ENCODE data around the gene SRA1. TPM values are rescaled to one million over a fixed set of nuclear protein-coding genes. Genes with fewer than 3 reads are reported as not detected.
A peak's percentile ranks its signal among the peaks of the same experiment; 100 is the strongest.

Gene SRA1
- total and polyA plus RNA-seq, 2 of the 8 experiments (the other 6 are each of a cell fraction or from before 2014, with no cell fraction given) = 27.4 to 39.4 TPM

- TF ChIP-seq EZH2 (IDR thresholded peaks at IDR 0.05; ENCODE audit: low read depth, low read length, severe bottlenecking) (no peak), RBBP5 (IDR thresholded peaks at IDR 0.05; ENCODE audit: borderline replicate concordance, low read depth, low read length) (peak; percentile 44; the same call in 1 of the 2 replicates), TAF1 (IDR thresholded peaks at IDR 0.05; ENCODE audit: low read depth, low read length) (peak; percentile 93), CBX8 (IDR thresholded peaks at IDR 0.05; ENCODE audit: borderline replicate concordance, low read depth, low read length) (no peak), BRCA1 (IDR thresholded peaks at IDR 0.05; ENCODE audit: low read depth, low read length) (no peak), CHD1 (IDR thresholded peaks at IDR 0.05; ENCODE audit: low read depth, low read length) (no peak), CTBP2 (IDR thresholded peaks at IDR 0.05; ENCODE audit: borderline replicate concordance, insufficient read depth, insufficient read length, low read length) (peak; percentile 65), RAD21 (IDR thresholded peaks at IDR 0.05 in 1 of 2, conservative IDR thresholded peaks at IDR 0.05 in 1 of 2; ENCODE audit: low read depth in 2 of 2, low read length in 2 of 2) (no peak; a peak in 1 of 4 replicates), SP4 (IDR thresholded peaks at IDR 0.05; ENCODE audit: low read length) (peak; percentile 61; the same call in 1 of the 2 replicates), JUN (IDR thresholded peaks at IDR 0.05; ENCODE audit: low read depth, low read length) (no peak), BCL11A (IDR thresholded peaks at IDR 0.05; ENCODE audit: low read depth in 2 of 2, low read length in 2 of 2) (no peak), RXRA (IDR thresholded peaks at IDR 0.05; ENCODE audit: insufficient read depth, low read depth, low read length) (no peak), EGR1 (IDR thresholded peaks at IDR 0.05; ENCODE audit: borderline replicate concordance, low read depth, low read length) (no peak; the same call in 1 of the 2 replicates), E2F6 (IDR thresholded peaks at IDR 0.05) (peak; percentile 16), TEAD4 (IDR thresholded peaks at IDR 0.05; ENCODE audit: low read depth, low read length) (no peak)
Observed at GRCh38 chr5:140557136-140557805, at the start of gene SRA1 (continued).

All from H1 (cell line).